ENCODE data around the gene FEM1B.
"Not testable (repeated sequence)": the region's sequence is repeated elsewhere in the genome, so short reads cannot be mapped to it uniquely, and the experiment has no call there.

FEM1B gene

GRCh38 chr15:68277603-68278344 is at the start of gene FEM1B:
Gene FEM1B (plus strand): TSS chr15:68277745. CDS start chr15:68278418, 673 bp downstream.
- DNase-seq = peak; percentile 96

- DNase-seq = peak; percentile 57
Measured at GRCh38 chr15:68228143-68228970, 49.2 kb upstream of the FEM1B start.

- no peak for DNase-seq
Measured at GRCh38 chr15:68228971-68229385, 48.6 kb upstream of the FEM1B start.

- peak; percentile 95 for DNase-seq
Measured at GRCh38 chr15:68229386-68230156, 48.0 kb upstream of the FEM1B start, which contains the start of gene CLN6. Gene CLN6 (minus strand): TSS chr15:68229728. CDS start chr15:68229584, 144 bp downstream.

- peak; percentile 81 for DNase-seq
Measured at GRCh38 chr15:68230157-68231100, 47.1 kb upstream of the FEM1B start.

GRCh38 chr15:68231102-68231818 is 46.3 kb upstream of the FEM1B start:
- no peak for DNase-seq

- peak; percentile 15 for DNase-seq
Measured at GRCh38 chr15:68232449-68232848, 45.1 kb upstream of the FEM1B start.

- peak; percentile 51 for DNase-seq
Measured at GRCh38 chr15:68232937-68233336, 44.6 kb upstream of the FEM1B start.

GRCh38 chr15:68234060-68234459 is 43.5 kb upstream of the FEM1B start:
- DNase-seq = no peak

GRCh38 chr15:68234520-68234919 is 43.0 kb upstream of the FEM1B start:
- DNase-seq = not testable (repeated sequence)

GRCh38 chr15:68235022-68235421 is 42.5 kb upstream of the FEM1B start:
- DNase-seq = peak; percentile 52

- DNase-seq = no peak
Measured at GRCh38 chr15:68239025-68239424, 38.5 kb upstream of the FEM1B start.

GRCh38 chr15:68241088-68241935 is 36.2 kb upstream of the FEM1B start:
- no peak for DNase-seq

GRCh38 chr15:68244235-68244634 is 33.3 kb upstream of the FEM1B start:
- DNase-seq = no peak

GRCh38 chr15:68249058-68249713 is 28.4 kb upstream of the FEM1B start:
- DNase-seq = no peak

GRCh38 chr15:68252925-68253534 is 24.5 kb upstream of the FEM1B start:
- DNase-seq = peak; percentile 87

- DNase-seq = peak; percentile 87
Measured at GRCh38 chr15:68256675-68257450, 20.7 kb upstream of the FEM1B start.

- DNase-seq = no peak
Measured at GRCh38 chr15:68258692-68259091, 18.9 kb upstream of the FEM1B start.
